ENCODE measurements around the gene FKBP4.

The FKBP4 gene

GRCh38 chr12:2812290-2813213 lies 17.8 kb downstream of the FKBP4 start, which contains the start of gene ITFG2:
Gene ITFG2 (plus strand): TSS chr12:2812668. CDS start chr12:2812761, 93 bp downstream.
- peak; percentile 100 for DNase-seq

GRCh38 chr12:2813214-2814185 lies 18.7 kb downstream of the FKBP4 start:
- DNase-seq, result peak; percentile 39

GRCh38 chr12:2819810-2820209 lies 25.0 kb downstream of the FKBP4 start:
- no peak for DNase-seq

- DNase-seq, result no peak
Measured at GRCh38 chr12:2820432-2820831, 25.7 kb downstream of the FKBP4 start.

- DNase-seq, result no peak
Measured at GRCh38 chr12:2823483-2823882, 28.7 kb downstream of the FKBP4 start.

- no peak for DNase-seq
Measured at GRCh38 chr12:2824541-2824940, 29.8 kb downstream of the FKBP4 start.

- DNase-seq, result no peak
Measured at GRCh38 chr12:2825132-2825531, 30.4 kb downstream of the FKBP4 start.

- no peak for DNase-seq
Measured at GRCh38 chr12:2826036-2826435, 31.3 kb downstream of the FKBP4 start.

- DNase-seq, result no peak
Measured at GRCh38 chr12:2826721-2827515, 32.1 kb downstream of the FKBP4 start.

- DNase-seq, result no peak
Measured at GRCh38 chr12:2829275-2829674, 34.5 kb downstream of the FKBP4 start.

GRCh38 chr12:2832550-2833127 lies 37.9 kb downstream of the FKBP4 start:
- DNase-seq, result no peak

GRCh38 chr12:2833327-2833726 lies 38.6 kb downstream of the FKBP4 start:
- DNase-seq, result no peak

GRCh38 chr12:2833810-2834209 lies 39.0 kb downstream of the FKBP4 start:
- DNase-seq, result no peak

GRCh38 chr12:2834581-2835491 lies 40.1 kb downstream of the FKBP4 start, which contains the start of gene NRIP2:
Gene NRIP2 (minus strand): TSS chr12:2835035. CDS start chr12:2834983, 52 bp downstream.
- peak; percentile 75 for DNase-seq

GRCh38 chr12:2835691-2836403 lies 41.1 kb downstream of the FKBP4 start:
- no peak for DNase-seq

GRCh38 chr12:2836574-2836973 lies 41.8 kb downstream of the FKBP4 start:
- DNase-seq, result no peak

GRCh38 chr12:2841056-2841650 lies 46.4 kb downstream of the FKBP4 start:
- no peak for DNase-seq

- no peak for DNase-seq
Measured at GRCh38 chr12:2842948-2843347, 48.2 kb downstream of the FKBP4 start.

- DNase-seq, result no peak
Measured at GRCh38 chr12:2844786-2845185, 50.0 kb downstream of the FKBP4 start.
